ENCODE data around the gene ZNF892. TPM values are rescaled to one million over a fixed set of nuclear protein-coding genes. Genes with fewer than 3 reads are reported as not detected.
A peak's percentile ranks its signal among the peaks of the same experiment; 100 is the strongest.
"Not testable (repeated sequence)": the region's sequence is repeated elsewhere in the genome, so short reads cannot be mapped to it uniquely, and the experiment has no call there.

ZNF892 gene
- total and polyA plus RNA-seq, 2 donors (not counting 1 experiment from before 2014, with no cell fraction given): 0.67 to 5.5 TPM

DNA sequence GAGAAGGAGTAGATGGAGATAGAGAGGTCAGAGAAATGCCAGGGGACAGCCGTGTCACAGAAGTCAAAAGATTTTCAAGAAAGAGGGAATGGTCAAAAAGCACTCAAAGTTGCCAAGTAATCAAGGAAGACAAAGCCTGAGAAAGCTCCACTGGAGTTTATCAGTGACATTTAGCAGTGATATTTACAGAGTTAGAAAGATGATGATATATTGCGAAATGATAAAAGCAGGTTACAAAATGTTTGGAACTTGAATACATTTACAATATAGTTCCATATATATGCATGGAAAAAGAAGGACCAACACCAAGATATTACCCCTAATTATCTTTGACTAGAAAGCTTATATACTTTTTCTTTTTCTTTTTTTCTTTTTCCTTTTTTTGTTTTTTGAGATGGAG, 21.3 kb upstream of the ZNF892 start:
- Histone ChIP-seq H3K27ac (ENCODE audit: low read length in 2 of 2) (no peak overlapping the region), H2AFZ (ENCODE audit: insufficient read depth, low read depth, low read length, poor library complexity, severe bottlenecking) (no peak overlapping the region), H3K79me2 (ENCODE audit: control insufficient read depth, insufficient read depth, low read length) (no peaks in the 10 kb centered on the region), H3K9ac (ENCODE audit: low read length) (no peak overlapping the region), H3K9me3 (ENCODE audit: control extremely low read depth in 1 of 3, control insufficient read depth in 2 of 3, insufficient read depth in 1 of 3, low read length in 2 of 3) (peaks cover 1 to 20% (median 7%) of the 10 kb centered on the region in 3 donors), H3K27me3 (replicated peaks in 1 of 4; ENCODE audit: control extremely low read depth in 1 of 4, control insufficient read depth in 3 of 4, insufficient read depth in 4 of 4, low read length in 3 of 4) (no peaks in the 10 kb centered on the region), H4K20me1 (ENCODE audit: control insufficient read depth, insufficient read depth, low read length, poor library complexity, severe bottlenecking) (no peaks in the 10 kb centered on the region), H3K36me3 (replicated peaks in 1 of 2; ENCODE audit: control extremely low read depth in 1 of 2, control insufficient read depth in 1 of 2, extremely low read depth in 1 of 2, insufficient read depth in 2 of 2, low read length in 1 of 2) (peaks cover 0 to 23% of the 10 kb centered on the region in 2 experiments), H3K4me2 (replicated peaks; ENCODE audit: low read depth, low read length, poor library complexity, severe bottlenecking) (no peak overlapping the region), H3K4me3 (ENCODE audit: control extremely low read depth in 1 of 5, extremely low read depth in 1 of 5, insufficient read depth in 1 of 5, low read depth in 2 of 5, low read length in 4 of 5) (no peak overlapping the region), H3K4me1 (ENCODE audit: control insufficient read depth in 2 of 2, insufficient read depth in 2 of 2, low read length in 2 of 2) (no peaks in the 10 kb centered on the region)
- ATAC-seq (ENCODE audit: low read depth) (no peak), DNase-seq (no peak)
- TF ChIP-seq EZH2 (IDR thresholded peaks at IDR 0.05; ENCODE audit: borderline replicate concordance, insufficient read depth, low read depth, low read length, poor library complexity, severe bottlenecking): no peak
- TF ChIP-seq, protein P1, sequence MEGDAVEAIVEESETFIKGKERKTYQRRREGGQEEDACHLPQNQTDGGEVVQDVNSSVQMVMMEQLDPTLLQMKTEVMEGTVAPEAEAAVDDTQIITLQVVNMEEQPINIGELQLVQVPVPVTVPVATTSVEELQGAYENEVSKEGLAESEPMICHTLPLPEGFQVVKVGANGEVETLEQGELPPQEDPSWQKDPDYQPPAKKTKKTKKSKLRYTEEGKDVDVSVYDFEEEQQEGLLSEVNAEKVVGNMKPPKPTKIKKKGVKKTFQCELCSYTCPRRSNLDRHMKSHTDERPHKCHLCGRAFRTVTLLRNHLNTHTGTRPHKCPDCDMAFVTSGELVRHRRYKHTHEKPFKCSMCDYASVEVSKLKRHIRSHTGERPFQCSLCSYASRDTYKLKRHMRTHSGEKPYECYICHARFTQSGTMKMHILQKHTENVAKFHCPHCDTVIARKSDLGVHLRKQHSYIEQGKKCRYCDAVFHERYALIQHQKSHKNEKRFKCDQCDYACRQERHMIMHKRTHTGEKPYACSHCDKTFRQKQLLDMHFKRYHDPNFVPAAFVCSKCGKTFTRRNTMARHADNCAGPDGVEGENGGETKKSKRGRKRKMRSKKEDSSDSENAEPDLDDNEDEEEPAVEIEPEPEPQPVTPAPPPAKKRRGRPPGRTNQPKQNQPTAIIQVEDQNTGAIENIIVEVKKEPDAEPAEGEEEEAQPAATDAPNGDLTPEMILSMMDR (IDR thresholded peaks at IDR 0.05): no peak
- no peak overlapping the region for H3K4me3 Mint-ChIP-seq
- CTCF ChIA-PET: no interaction called here
- H3K9me3 Mint-ChIP-seq (ENCODE audit: insufficient read depth): peaks cover 8% of the 10 kb centered on the region
- peaks cover 16% of the 10 kb centered on the region for H3K27me3 Mint-ChIP-seq
- 100% methylated on average over 1 of the region's 2 CpGs for WGBS (ENCODE audit: insufficient coverage)
- POLR2A ChIA-PET: no interaction called here
- intact Hi-C loops (cut with micrococcal nuclease): no loop called here
- H3K27ac Mint-ChIP-seq: no peak overlapping the region
- no peaks in the 10 kb centered on the region for H3K4me1 Mint-ChIP-seq

DNA sequence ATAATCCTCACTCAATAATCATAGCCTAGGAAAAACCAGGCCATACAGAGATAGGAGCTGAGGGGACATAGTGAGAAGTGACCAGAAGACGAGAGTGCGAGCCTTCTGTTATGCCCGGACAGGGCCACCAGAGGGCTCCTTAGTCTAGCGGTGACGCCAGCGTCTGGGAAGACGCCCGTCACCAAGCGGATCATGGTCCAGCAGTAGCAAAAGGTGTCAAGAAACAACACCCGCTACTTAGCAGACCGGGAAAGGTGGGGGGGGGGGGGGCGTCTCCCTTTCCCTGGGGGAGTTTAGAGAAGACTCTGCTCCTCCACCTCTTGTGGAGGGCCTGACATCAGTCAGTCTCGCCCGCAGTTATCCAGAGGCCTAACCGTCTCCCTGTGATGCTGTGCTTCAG, 14.4 kb upstream of the ZNF892 start:
- H3K9ac ChIP-seq (ENCODE audit: low read length); H3K4me3 ChIP-seq (ENCODE audit: control extremely low read depth in 1 of 5, extremely low read depth in 1 of 5, insufficient read depth in 1 of 5, low read depth in 2 of 5, low read length in 4 of 5); H3K4me3 Mint-ChIP-seq; H3K4me2 ChIP-seq (replicated peaks; ENCODE audit: low read depth, low read length, poor library complexity, severe bottlenecking); H3K27ac Mint-ChIP-seq; H3K79me2 ChIP-seq (ENCODE audit: control insufficient read depth, insufficient read depth, low read length); H3K4me1 Mint-ChIP-seq; H3K4me1 ChIP-seq (ENCODE audit: control insufficient read depth in 2 of 2, insufficient read depth in 2 of 2, low read length in 2 of 2); H3K9me3 Mint-ChIP-seq (ENCODE audit: insufficient read depth); H3K27ac ChIP-seq (ENCODE audit: low read length in 2 of 2); H3K36me3 ChIP-seq (replicated peaks in 1 of 2; ENCODE audit: control extremely low read depth in 1 of 2, control insufficient read depth in 1 of 2, extremely low read depth in 1 of 2, insufficient read depth in 2 of 2, low read length in 1 of 2); H2AFZ ChIP-seq (ENCODE audit: insufficient read depth, low read depth, low read length, poor library complexity, severe bottlenecking); H3K9me3 ChIP-seq (ENCODE audit: control extremely low read depth in 1 of 3, control insufficient read depth in 2 of 3, insufficient read depth in 1 of 3, low read length in 2 of 3); H3K27me3 ChIP-seq (replicated peaks in 1 of 4; ENCODE audit: control extremely low read depth in 1 of 4, control insufficient read depth in 3 of 4, insufficient read depth in 4 of 4, low read length in 3 of 4); POLR2A ChIA-PET; CTCF ChIA-PET; ATAC-seq (ENCODE audit: low read depth); H4K20me1 ChIP-seq (ENCODE audit: control insufficient read depth, insufficient read depth, low read length, poor library complexity, severe bottlenecking): not testable (repeated sequence)
- DNase-seq: peak; percentile 19
- peaks cover 36% of the 10 kb centered on the region for H3K27me3 Mint-ChIP-seq
- WGBS (ENCODE audit: insufficient coverage): 17% methylated on average over 3 of the region's 15 CpGs
- intact Hi-C loops (cut with micrococcal nuclease): loop anchor here (2.0 kb wide), 1 partner anchor 14 kb away; the partner anchor contains the start of gene ZNF892
- TF ChIP-seq, protein P1 (IDR thresholded peaks at IDR 0.05): peak; percentile 54
